ENCODE data around the gene MMP24OS.
A peak's percentile ranks its signal among the peaks of the same experiment; 100 is the strongest.
"Not testable (repeated sequence)": the region's sequence is repeated elsewhere in the genome, so short reads cannot be mapped to it uniquely, and the experiment has no call there.

MMP24OS gene

DNA sequence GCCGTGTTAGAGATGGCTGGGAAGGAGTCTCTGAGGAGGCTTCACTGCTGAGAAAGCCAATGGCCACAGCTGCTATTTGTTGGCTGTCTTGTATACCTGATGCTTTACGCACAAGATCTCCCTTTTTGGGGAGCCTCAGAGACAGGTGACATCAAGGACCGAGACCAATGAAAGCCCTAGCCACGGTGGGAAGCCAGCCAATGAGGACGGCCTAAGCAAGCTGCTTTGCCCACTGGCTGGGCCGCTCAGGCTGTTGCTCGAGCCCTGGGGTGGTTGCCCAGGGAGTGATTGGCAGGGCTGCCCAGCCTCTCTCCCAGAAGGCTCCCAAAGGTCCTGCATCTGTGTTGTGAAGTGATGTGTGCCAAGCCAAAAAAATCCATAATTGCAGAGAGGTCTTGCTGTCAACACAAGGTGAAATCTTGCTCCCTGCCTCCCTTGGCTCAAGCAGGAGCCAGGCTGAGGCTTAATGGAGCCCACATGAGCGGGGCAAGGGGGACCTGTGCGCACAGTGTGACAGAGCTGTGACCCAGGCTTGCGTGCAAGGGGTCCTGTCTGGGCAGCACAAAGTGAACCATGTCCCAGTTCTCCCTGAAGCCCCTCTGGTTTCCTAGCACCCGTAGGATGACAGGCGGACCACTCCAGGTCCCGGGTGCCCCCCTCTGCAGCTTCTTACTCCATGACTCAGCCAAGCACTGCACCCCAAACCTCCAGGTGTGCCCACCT lies 4.3 kb downstream of the MMP24OS start:
- no peak for DNase-seq

GRCh38 chr20:35271904-35272303 lies 6.0 kb downstream of the MMP24OS start:
- no peak for DNase-seq

- no peak for DNase-seq
Observed at GRCh38 chr20:35271073-35271882, 6.6 kb downstream of the MMP24OS start.

- DNase-seq = no peak
Observed at GRCh38 chr20:35270021-35270902, 7.7 kb downstream of the MMP24OS start.

GRCh38 chr20:35269055-35269781 lies 8.7 kb downstream of the MMP24OS start:
- peak; percentile 83 for DNase-seq

DNA sequence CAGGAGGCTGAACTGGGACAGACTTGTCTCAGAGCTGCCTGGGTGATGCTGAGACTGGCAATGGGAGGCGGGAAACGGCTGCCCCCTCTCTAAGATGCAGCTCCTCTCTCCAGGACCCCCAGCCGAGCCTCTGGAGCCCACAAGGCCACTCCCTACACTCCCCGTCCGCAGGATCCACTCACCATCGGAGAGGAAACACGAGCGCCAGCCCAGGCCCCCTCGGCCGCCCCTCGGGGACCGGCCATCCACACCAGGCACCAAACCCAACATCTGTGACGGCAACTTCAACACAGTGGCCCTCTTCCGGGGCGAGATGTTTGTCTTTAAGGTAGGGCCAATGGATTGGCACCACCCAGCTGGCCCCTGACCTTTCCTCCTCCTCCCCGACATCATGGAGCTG lies 10.8 kb downstream of the MMP24OS start:
- no peak for DNase-seq

DNA sequence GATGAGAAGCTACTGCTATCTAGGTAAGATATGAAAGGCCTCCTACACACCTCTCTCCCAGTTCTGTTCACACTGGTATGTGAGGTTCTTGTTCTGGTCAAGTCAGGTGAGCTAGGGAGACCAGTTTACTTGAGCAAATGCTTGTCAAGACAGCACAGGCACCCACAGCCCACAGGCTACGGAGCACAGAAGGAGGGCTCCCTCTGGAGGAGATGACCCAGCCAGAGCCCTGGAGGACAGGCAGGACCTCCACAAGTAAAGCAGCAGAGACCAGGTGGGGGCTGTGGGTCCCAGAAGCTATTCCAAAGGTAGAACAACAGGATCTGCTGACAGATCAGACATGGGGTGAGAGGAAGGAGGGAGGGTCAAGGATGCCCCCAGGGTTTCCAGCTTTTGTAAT lies 13.2 kb downstream of the MMP24OS start:
- DNase-seq = no peak

DNA sequence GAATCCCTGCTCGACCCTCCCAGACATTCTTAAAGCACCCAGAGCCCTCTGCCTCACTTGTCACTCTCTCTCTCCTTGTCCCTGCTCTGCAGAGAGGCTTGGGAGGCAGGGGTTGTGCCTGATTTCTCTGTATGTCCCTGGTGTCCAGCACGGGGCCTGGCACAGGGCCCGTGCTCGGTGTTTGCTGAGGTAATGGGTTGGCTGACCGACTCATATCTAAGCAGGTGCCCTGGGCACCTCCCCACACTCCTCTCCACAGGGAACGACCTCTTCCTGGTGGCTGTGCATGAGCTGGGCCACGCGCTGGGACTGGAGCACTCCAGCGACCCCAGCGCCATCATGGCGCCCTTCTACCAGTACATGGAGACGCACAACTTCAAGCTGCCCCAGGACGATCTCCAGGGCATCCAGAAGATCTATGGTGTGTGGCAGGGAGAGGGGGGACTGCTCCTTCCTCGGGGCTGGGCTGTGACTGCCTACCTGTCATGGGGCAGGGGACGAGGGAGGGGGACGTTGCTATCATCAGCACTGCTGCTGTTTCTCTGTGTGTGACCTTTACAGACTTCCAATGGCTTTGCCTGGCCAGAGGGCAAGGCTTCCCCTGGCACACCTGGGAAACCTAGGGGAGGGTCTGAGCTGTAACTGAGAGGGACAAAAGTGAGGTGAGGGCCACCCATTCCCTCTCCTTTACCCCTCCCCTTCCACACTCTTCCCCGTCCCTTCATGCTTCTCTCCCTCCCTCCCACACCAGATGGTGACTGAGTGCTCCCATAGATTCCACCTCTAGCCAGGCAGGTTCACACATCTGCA lies 14.2 kb downstream of the MMP24OS start:
- no peak for DNase-seq

GRCh38 chr20:35262731-35263531 lies 15.0 kb downstream of the MMP24OS start:
- peak; percentile 74 for DNase-seq

- not testable (repeated sequence) for DNase-seq
Observed at GRCh38 chr20:35262321-35262720, 15.6 kb downstream of the MMP24OS start.

- no peak for DNase-seq
Observed at GRCh38 chr20:35260426-35260825, 17.5 kb downstream of the MMP24OS start.

DNA sequence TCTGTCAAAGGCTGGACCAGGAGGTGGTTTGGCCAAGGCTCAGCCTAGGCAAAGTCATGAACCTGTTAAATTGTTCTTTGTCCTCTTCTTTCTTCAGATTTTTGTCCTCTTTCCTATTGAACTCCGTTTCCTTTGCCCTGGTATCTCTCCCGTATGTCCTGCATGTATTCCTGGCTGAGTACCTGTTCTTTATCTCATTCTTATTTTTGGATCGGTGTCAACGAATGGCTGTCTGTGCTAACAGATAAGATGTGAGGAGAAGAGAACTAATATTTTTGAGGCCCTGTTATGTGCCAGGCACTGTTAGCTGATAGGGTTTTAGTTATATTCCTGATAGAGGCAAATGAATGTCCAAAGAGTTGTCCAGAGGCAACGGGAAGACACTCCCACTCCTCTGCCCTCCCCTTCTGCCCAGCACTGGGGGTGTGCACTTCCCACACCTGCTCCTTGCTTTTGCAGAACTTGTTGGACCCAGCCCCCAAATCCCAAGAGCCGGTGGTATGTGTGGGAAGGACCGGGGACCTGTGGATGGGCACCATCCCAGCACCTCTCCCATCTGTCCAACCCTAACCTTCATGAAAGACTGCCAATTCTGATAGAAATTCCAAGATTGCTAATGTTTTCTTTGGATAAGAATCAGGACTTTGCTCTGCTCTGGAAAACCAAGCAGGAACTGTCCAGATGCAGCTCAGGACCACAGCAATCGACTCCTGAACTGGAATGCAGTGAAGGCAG lies 20.6 kb downstream of the MMP24OS start:
- DNase-seq = no peak

DNA sequence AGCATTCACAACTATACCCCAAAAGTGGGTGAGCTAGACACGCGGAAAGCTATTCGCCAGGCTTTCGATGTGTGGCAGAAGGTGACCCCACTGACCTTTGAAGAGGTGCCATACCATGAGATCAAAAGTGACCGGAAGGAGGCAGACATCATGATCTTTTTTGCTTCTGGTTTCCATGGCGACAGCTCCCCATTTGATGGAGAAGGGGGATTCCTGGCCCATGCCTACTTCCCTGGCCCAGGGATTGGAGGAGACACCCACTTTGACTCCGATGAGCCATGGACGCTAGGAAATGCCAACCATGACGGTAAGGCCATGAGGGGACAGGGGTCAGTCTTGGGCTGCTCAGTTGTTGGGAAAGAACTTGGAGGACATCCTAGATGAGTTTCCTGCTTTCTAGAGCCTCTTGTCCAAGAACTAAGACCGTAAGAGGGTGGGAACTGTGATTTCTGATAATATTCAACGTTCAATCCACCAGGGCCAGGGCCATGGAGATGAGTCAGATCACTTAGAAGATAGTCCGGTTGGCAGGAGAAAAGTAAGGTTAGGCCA lies 23.4 kb downstream of the MMP24OS start:
- no peak for DNase-seq

- DNase-seq = no peak
Observed at GRCh38 chr20:35253010-35253409, 24.9 kb downstream of the MMP24OS start.

- DNase-seq = not testable (repeated sequence)
Observed at GRCh38 chr20:35252598-35252997, 25.3 kb downstream of the MMP24OS start.

- no peak for DNase-seq
Observed at GRCh38 chr20:35252037-35252461, 25.9 kb downstream of the MMP24OS start.

- no peak for DNase-seq
Observed at GRCh38 chr20:35251613-35251940, 26.3 kb downstream of the MMP24OS start.

DNA sequence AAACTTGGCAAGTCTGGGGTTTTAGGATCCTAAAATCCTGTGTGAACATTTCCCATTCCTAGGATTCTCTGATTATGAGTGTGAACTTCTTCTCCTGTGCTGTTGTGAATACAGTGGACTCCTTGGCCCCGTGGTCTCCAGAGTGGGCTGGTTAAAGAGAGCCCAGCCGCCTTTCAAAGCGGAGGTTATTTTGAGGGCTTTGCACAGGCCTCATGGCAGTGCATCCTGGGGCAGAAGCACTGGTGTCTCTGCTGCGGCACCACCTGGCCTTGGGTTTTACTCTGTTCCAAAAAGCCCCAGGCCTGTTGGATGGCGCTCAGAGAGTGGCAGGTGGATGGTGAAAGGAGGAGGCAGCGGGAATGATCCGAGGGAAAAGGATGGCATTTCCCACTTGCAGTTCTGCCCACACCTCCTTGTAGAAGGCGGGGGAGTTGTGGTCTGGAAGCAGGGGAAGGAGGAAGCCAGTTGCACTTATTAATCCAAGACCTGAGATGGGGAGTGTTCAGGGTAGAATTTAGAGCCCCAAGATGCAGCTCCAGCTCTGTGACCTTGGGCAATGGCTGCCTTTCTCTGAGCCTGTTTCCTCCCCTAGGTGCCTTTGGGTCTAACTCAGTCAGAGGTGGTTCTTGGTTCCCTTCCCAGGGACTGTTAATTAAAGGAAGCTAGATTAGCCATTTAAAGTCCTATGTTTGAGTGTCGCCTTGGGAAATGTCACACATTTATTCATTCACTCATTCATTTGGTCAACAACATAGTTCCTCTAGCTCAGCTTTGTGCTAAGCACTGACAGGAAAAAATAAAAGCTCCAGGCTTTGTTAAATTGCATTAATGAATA lies 29.1 kb downstream of the MMP24OS start:
- no peak for DNase-seq

- DNase-seq = no peak
Observed at GRCh38 chr20:35246723-35247122, 31.2 kb downstream of the MMP24OS start.
